Uterus (tissue), 2 donors: ENCODE measurements around the gene SLC44A1.

Experiments used
- CTCF ChIP-seq, 4 experiments: fragments of 200-600 bp in 2 of 4; fragments of 450-650 bp in 2 of 4; sonication (generic) in 2 of 4; IDR thresholded peaks; one replicate each; pipeline ENCODE4 v1.5.1; 2016 to 2019; ENCODE audit warnings: antibody characterized with exemption in 4 of 4, mild to moderate bottlenecking in 2 of 4, moderate library complexity in 1 of 4
- POLR2A ChIP-seq, 2 donors: fragments of 450-650 bp; IDR thresholded peaks; one replicate each; pipeline ENCODE4 v1.6.1; 2016; ENCODE audit warnings: antibody characterized with exemption in 2 of 2, mild to moderate bottlenecking in 1 of 2, moderate library complexity in 1 of 2

GRCh38 chr9:105284463-105284862 lies 40.0 kb downstream of the SLC44A1 start:
- no peak for TF ChIP-seq CTCF (IDR thresholded peaks at IDR 0.05)
- no peak for TF ChIP-seq POLR2A (IDR thresholded peaks at IDR 0.05)
